T-helper 1 cell treated with Interleukin-12 subunit alpha and Interleukin-12 subunit beta and Interleukin-4 antibody, amounts not matched to agents 30 μg/mL and 1 μg/mL, for 36 hours (primary cell): ENCODE results near the gene ADGRE1.

Source experiments
- H3K27ac Mint-ChIP-seq: one replicate; pipeline ENCODE4 v1.8.0; 2021; ENCODE audit warnings: mild to moderate bottlenecking, mixed read lengths
- H3K27me3 Mint-ChIP-seq: one replicate; pipeline ENCODE4 v1.8.0; 2021; ENCODE audit warnings: low read depth, mixed read lengths
- H3K36me3 Mint-ChIP-seq: one replicate; pipeline ENCODE4 v1.8.0; 2021; ENCODE audit warnings: low read depth, mixed read lengths
- H3K4me1 Mint-ChIP-seq: one replicate; pipeline ENCODE4 v1.8.0; 2021; ENCODE audit warnings: low read depth, mixed read lengths
- H3K4me3 Mint-ChIP-seq: one replicate; pipeline ENCODE4 v1.8.0; 2021; ENCODE audit warnings: mild to moderate bottlenecking, moderate library complexity, mixed read lengths
- H3K9me3 Mint-ChIP-seq: one replicate; pipeline ENCODE4 v1.8.0; 2021; ENCODE audit warnings: mixed read lengths

ADGRE1 gene

DNA sequence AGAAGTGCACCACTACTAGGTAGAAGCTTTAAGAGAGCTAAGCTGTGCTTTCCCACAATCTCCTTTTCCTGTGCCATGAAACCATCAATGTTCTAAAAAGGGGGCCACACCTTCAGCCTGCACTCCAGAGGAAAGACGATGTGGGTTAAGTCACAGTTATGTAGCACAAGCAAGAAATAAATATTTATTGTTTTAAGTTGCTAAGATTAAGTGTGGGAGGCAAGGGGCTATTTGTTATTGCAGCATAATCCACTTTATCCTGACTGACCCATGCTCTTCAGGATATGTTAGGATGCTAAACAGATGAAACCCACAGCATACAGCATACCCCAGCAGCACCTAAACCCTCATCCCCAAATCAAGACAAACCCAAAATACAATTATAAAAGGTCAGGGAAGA is 69.2 kb downstream of the ADGRE1 start:
- Mint-ChIP-seq H3K27me3 (no peaks in the 10 kb centered on the region), H3K36me3 (no peaks in the 10 kb centered on the region), H3K27ac (no peak overlapping the region), H3K4me3 (no peak overlapping the region), H3K4me1 (no peaks in the 10 kb centered on the region), H3K9me3 (peaks cover 7% of the 10 kb centered on the region)

DNA sequence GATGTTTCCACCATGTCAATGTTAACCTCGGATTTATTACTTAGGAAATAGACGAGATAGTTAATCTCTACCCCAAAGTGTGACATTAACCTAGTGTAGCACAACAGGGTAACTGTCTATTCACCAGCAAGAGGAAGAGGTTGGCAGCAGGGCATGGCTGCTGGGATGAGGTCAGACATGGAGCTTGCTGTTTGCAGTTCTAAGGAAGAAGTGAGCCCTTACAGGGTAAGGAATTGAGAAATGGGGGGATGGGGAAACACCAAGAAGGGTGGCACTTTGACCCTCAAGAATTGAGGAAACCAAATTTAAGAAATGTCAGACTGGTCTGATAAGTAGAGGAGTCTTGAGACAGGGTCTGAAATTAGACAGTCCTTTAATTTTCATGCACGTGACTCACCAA is 71.4 kb downstream of the ADGRE1 start:
- Mint-ChIP-seq H3K27me3 (no peaks in the 10 kb centered on the region), H3K36me3 (no peaks in the 10 kb centered on the region), H3K9me3 (peaks cover 11% of the 10 kb centered on the region), H3K4me1 (peaks cover 3% of the 10 kb centered on the region), H3K4me3 (no peak overlapping the region), H3K27ac (no peak overlapping the region)

GRCh38 chr19:6963244-6963852 is 76.0 kb downstream of the ADGRE1 start:
- no peaks in the 10 kb centered on the region for H3K27me3 Mint-ChIP-seq
- H3K36me3 Mint-ChIP-seq = no peaks in the 10 kb centered on the region
- H3K4me3 Mint-ChIP-seq = no peak overlapping the region
- no peak overlapping the region for H3K27ac Mint-ChIP-seq
- peaks cover 3% of the 10 kb centered on the region for H3K4me1 Mint-ChIP-seq
- peaks cover 4% of the 10 kb centered on the region for H3K9me3 Mint-ChIP-seq

DNA sequence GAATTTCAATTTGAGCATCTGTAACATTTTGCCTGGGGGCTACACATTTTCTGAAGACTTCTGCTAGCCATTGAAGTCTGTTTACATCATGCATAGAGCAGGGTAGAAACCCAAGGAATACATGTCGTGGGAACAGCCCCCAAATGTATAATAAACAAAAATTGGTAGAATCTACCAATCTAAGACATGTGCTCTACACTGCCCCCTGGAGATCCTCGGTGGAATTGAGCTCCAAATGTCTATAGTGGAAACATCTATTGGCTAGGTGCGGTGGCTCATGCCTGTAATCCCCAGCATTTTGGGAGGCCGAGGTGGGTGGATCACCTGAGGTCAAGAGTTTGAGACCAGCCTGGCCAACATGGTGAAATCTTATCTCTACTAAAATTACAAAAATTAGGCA is 76.6 kb downstream of the ADGRE1 start:
- Mint-ChIP-seq H3K27me3 (no peaks in the 10 kb centered on the region), H3K27ac (no peak overlapping the region)

GRCh38 chr19:6967967-6968366 is 80.6 kb downstream of the ADGRE1 start:
- no peaks in the 10 kb centered on the region for H3K9me3 Mint-ChIP-seq
- H3K4me1 Mint-ChIP-seq = peaks cover 3% of the 10 kb centered on the region
- H3K4me3 Mint-ChIP-seq = no peak overlapping the region
- no peaks in the 10 kb centered on the region for H3K27me3 Mint-ChIP-seq
- H3K36me3 Mint-ChIP-seq = no peaks in the 10 kb centered on the region
- no peak overlapping the region for H3K27ac Mint-ChIP-seq

More for the DNA sequence above, 76.6 kb downstream of the ADGRE1 start:
- H3K36me3 Mint-ChIP-seq = no peaks in the 10 kb centered on the region
- peaks cover 4% of the 10 kb centered on the region for H3K9me3 Mint-ChIP-seq
- H3K4me1 Mint-ChIP-seq = peaks cover 3% of the 10 kb centered on the region
- no peak overlapping the region for H3K4me3 Mint-ChIP-seq

DNA sequence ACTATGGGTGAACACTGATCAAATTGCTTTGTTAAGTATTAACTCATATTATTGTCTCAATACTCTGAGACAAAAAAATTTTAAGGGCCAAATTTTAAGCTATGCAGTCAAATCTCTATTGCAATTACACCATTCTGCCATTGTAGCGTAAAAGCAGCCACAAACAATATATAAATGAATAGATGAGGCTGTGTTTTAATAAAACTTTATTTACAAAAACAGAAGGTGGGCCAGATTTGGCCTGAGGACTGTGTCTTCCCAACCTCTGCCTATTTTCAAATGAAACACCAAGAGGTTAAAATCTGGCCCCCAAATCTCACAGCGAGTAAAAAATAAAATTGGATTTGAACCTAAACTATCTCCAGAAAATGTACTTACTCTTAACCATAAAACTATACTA is 82.1 kb downstream of the ADGRE1 start:
- H3K27ac Mint-ChIP-seq = no peak overlapping the region
- H3K4me3 Mint-ChIP-seq = no peak overlapping the region
- H3K36me3 Mint-ChIP-seq = no peaks in the 10 kb centered on the region
- H3K4me1 Mint-ChIP-seq = no peaks in the 10 kb centered on the region
- no peaks in the 10 kb centered on the region for H3K9me3 Mint-ChIP-seq
- H3K27me3 Mint-ChIP-seq = no peaks in the 10 kb centered on the region

DNA sequence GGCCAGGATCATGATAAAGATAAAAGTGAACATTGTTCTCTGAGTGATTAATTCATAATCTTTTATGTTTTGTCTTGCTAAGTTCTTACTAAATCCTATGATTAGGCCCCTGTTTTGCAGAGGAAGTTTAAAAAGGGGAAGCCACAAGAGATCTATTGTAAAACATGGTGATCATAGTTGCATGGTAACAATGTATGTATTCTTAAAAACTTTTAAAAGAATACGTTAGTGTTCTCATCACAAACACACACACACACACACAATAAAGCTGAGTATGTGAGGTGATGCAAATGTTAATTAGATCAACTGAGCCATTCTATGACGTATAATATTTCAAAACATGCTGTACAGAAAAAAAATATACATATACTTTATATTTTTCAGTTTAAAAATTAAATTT is 82.6 kb downstream of the ADGRE1 start:
- H3K4me1 Mint-ChIP-seq = no peaks in the 10 kb centered on the region
- no peaks in the 10 kb centered on the region for H3K9me3 Mint-ChIP-seq
- no peak overlapping the region for H3K27ac Mint-ChIP-seq
- no peaks in the 10 kb centered on the region for H3K36me3 Mint-ChIP-seq
- no peaks in the 10 kb centered on the region for H3K27me3 Mint-ChIP-seq
- no peak overlapping the region for H3K4me3 Mint-ChIP-seq

DNA sequence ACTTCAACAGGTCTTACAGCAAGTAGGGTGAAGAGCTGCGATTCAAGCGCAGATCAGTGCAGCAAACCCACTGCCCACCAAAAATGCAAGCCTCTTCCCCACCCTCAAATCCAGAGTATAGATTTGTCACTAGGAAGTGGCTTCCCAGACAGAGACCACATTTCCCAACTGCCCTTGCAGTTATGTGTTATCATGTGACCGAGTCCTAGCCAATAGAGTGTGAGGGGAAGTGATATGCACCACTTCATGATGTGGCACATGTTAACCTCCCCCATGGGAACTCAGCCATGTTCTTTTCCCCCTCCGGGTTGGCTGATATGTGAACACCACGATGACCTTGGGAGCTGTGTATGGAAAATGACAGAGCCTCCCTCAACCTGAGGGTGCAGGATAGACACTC is 83.1 kb downstream of the ADGRE1 start:
- Mint-ChIP-seq H3K4me3 (no peak overlapping the region), H3K9me3 (no peaks in the 10 kb centered on the region), H3K27me3 (no peaks in the 10 kb centered on the region), H3K4me1 (no peaks in the 10 kb centered on the region), H3K27ac (no peak overlapping the region), H3K36me3 (no peaks in the 10 kb centered on the region)

- Mint-ChIP-seq H3K27ac (no peak overlapping the region), H3K27me3 (no peaks in the 10 kb centered on the region), H3K36me3 (no peaks in the 10 kb centered on the region), H3K4me1 (no peaks in the 10 kb centered on the region), H3K9me3 (no peaks in the 10 kb centered on the region), H3K4me3 (no peak overlapping the region)
Observed at GRCh38 chr19:6971366-6971765, 84.0 kb downstream of the ADGRE1 start.

- no peaks in the 10 kb centered on the region for H3K27me3 Mint-ChIP-seq
- H3K36me3 Mint-ChIP-seq = no peaks in the 10 kb centered on the region
- peaks cover 22% of the 10 kb centered on the region for H3K9me3 Mint-ChIP-seq
- H3K4me1 Mint-ChIP-seq = no peaks in the 10 kb centered on the region
- no peak overlapping the region for H3K4me3 Mint-ChIP-seq
- no peak overlapping the region for H3K27ac Mint-ChIP-seq
Observed at GRCh38 chr19:6976197-6976596, 88.8 kb downstream of the ADGRE1 start.

GRCh38 chr19:6979399-6979798 is 92.0 kb downstream of the ADGRE1 start:
- H3K36me3 Mint-ChIP-seq = no peaks in the 10 kb centered on the region
- H3K27me3 Mint-ChIP-seq = no peaks in the 10 kb centered on the region
- no peaks in the 10 kb centered on the region for H3K4me1 Mint-ChIP-seq
- no peak overlapping the region for H3K4me3 Mint-ChIP-seq
- H3K9me3 Mint-ChIP-seq = peaks cover 48% of the 10 kb centered on the region
- no peak overlapping the region for H3K27ac Mint-ChIP-seq

- Mint-ChIP-seq H3K36me3 (peaks cover 7% of the 10 kb centered on the region), H3K27me3 (no peaks in the 10 kb centered on the region), H3K4me1 (no peaks in the 10 kb centered on the region), H3K9me3 (peaks cover 47% of the 10 kb centered on the region), H3K4me3 (no peak overlapping the region), H3K27ac (no peak overlapping the region)
Observed at GRCh38 chr19:6983448-6983847, 96.1 kb downstream of the ADGRE1 start.

DNA sequence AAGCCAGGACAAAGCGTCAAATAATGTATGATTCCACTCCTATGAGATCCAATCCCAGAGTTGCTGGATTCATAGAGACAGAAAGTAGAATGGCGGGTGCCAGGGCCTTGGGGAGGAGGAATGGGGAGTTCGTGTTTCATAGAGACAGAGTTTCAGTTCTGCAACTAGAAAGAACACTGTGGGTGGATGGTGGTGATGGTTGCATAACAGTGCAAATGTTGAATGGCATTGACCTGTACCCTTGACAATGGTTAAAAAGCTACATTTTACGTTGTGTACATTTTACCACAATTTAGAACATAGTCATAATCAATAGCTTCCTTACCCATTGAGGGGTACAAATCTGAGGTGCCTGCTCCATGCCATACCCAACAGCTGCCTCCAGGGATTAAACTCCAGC is 100.5 kb downstream of the ADGRE1 start:
- Mint-ChIP-seq H3K4me3 (no peak overlapping the region), H3K4me1 (no peaks in the 10 kb centered on the region), H3K9me3 (peaks cover 30% of the 10 kb centered on the region), H3K27ac (no peak overlapping the region), H3K27me3 (no peaks in the 10 kb centered on the region), H3K36me3 (peaks cover 7% of the 10 kb centered on the region)

DNA sequence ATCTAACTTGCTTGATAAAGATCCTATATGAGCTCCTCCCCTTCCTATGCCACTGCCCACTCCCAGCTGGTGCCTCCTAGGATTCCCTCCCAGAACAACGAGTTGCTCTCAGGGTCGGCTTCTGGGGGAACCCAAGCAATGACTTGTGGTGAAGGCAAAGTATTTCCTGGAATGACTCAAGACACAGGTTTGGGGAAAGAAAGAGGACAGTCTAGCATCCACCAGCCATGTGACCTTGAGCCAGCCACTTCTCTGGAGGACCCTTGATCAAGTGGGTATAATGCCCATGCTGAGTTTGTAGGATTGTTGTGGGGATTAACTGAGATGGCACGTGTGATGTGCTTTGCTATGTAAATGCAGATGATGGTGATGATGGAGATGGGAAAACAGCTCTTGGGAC is 100.9 kb downstream of the ADGRE1 start:
- peaks cover 7% of the 10 kb centered on the region for H3K36me3 Mint-ChIP-seq
- no peak overlapping the region for H3K4me3 Mint-ChIP-seq
- no peaks in the 10 kb centered on the region for H3K4me1 Mint-ChIP-seq
- no peaks in the 10 kb centered on the region for H3K27me3 Mint-ChIP-seq
- no peak overlapping the region for H3K27ac Mint-ChIP-seq
- H3K9me3 Mint-ChIP-seq = peaks cover 27% of the 10 kb centered on the region
